GM19455 (cell line): ENCODE data around the gene MRM3.
"Not testable (repeated sequence)": the region's sequence is repeated elsewhere in the genome, so short reads cannot be mapped to it uniquely, and the experiment has no call there.

Experiments
- ATAC-seq: cut with Tn5 transposase; IDR thresholded peaks from one replicate; pipeline ENCODE4 v1.9.1; 2021; ENCODE audit not compliant: unreplicated experiment

MRM3 gene

GRCh38 chr17:823501-823902 is 41.3 kb downstream of the MRM3 start:
- no peak for ATAC-seq

GRCh38 chr17:824378-824777 is 42.2 kb downstream of the MRM3 start:
- ATAC-seq, result no peak

- no peak for ATAC-seq
Observed at GRCh38 chr17:825216-825615, 43.1 kb downstream of the MRM3 start.

- no peak for ATAC-seq
Observed at GRCh38 chr17:826778-827177, 44.6 kb downstream of the MRM3 start.

GRCh38 chr17:828761-829160 is 46.6 kb downstream of the MRM3 start:
- ATAC-seq, result no peak

GRCh38 chr17:829614-830013 is 47.5 kb downstream of the MRM3 start:
- ATAC-seq, result not testable (repeated sequence)

GRCh38 chr17:830381-830780 is 48.2 kb downstream of the MRM3 start:
- ATAC-seq, result no peak

GRCh38 chr17:830950-831349 is 48.8 kb downstream of the MRM3 start:
- ATAC-seq, result no peak

- no peak for ATAC-seq
Observed at GRCh38 chr17:834136-834535, 52.0 kb downstream of the MRM3 start.

GRCh38 chr17:835263-835662 is 53.1 kb downstream of the MRM3 start:
- no peak for ATAC-seq

- ATAC-seq, result not testable (repeated sequence)
Observed at GRCh38 chr17:835721-836120, 53.6 kb downstream of the MRM3 start.

- no peak for ATAC-seq
Observed at GRCh38 chr17:836151-836550, 54.0 kb downstream of the MRM3 start.

GRCh38 chr17:838486-838885 is 56.3 kb downstream of the MRM3 start:
- ATAC-seq, result no peak

GRCh38 chr17:841313-841712 is 59.2 kb downstream of the MRM3 start:
- no peak for ATAC-seq
